Breast epithelium (tissue), 3 donors: ENCODE data around the gene CSNK1A1L.

Source experiments
- CTCF ChIP-seq, 3 donors: fragments of 450-650 bp; IDR thresholded peaks; one replicate each; pipeline ENCODE4 v1.5.1; 2016 to 2017; ENCODE audit warnings: antibody characterized with exemption in 3 of 3, mild to moderate bottlenecking in 3 of 3, moderate library complexity in 3 of 3
- POLR2A ChIP-seq: fragments of 450-650 bp; IDR thresholded peaks from one replicate; pipeline ENCODE4 v1.6.1; 2016; ENCODE audit warnings: antibody characterized with exemption, mild to moderate bottlenecking, moderate library complexity
- POLR2AphosphoS5 ChIP-seq, 3 donors: sonication (generic); formaldehyde crosslinking; IDR thresholded peaks; one replicate each; pipeline ENCODE4 v1.6.1; 2017; ENCODE audit warnings: antibody characterized with exemption in 3 of 3

GRCh38 chr13:37107456-37107855, 2.0 kb upstream of the CSNK1A1L start:
- TF ChIP-seq POLR2A = no peak
- no peak for TF ChIP-seq CTCF (IDR thresholded peaks at IDR 0.05)
- TF ChIP-seq POLR2AphosphoS5 (IDR thresholded peaks at IDR 0.05) = no peak
